Panc1 (cell line): ENCODE data around the gene NCBP1. TPM values are rescaled to one million over a fixed set of nuclear protein-coding genes. Genes with fewer than 3 reads are reported as not detected.

Experiments
- ATAC-seq: fragments of 200-7000 bp; cut with Tn5 transposase; 2 replicates; pipeline ENCODE4 v1.9.1; 2020; ENCODE audit warnings: mild to moderate bottlenecking, moderate library complexity
- BruUV-seq: library from RNA; stranded (reverse); fragments of 400-500 nt; replicated peaks from 2 replicates; lab custom pipeline; 2021; lab: Mats Ljungman, UMichigan
- CTCF ChIA-PET: fragments of 300-600 bp; sonication (Branson Sonifier 250); formaldehyde crosslinking; loops from one replicate; lab custom pipeline; 2022; ENCODE audit warnings: antibody characterized with exemption; lab: Charles Lee
- POLR2A ChIA-PET: fragments of 300-600 bp; sonication (Branson Sonifier 250); formaldehyde crosslinking; loops from one replicate; lab custom pipeline; 2022; ENCODE audit warnings: antibody characterized with exemption; lab: Charles Lee
- DNase-seq: peaks from one replicate; pipeline ENCODE4 v3.0.0-alpha.2; 2010; ENCODE audit warnings: low read depth, low spot score
- H3K27ac ChIP-seq: 2 replicates; pipeline ENCODE4 v1.5.1; 2011; ENCODE audit warnings: mild to moderate bottlenecking, low read length, inconsistent platforms
- H3K27me3 ChIP-seq: fragments of 200-500 bp; sonication (Bioruptor generic); 2 replicates; pipeline ENCODE4 v1.6.0; 2014; ENCODE audit warnings: low read length, inconsistent platforms; ENCODE audit not compliant: control insufficient read depth, insufficient read depth
- H3K36me3 ChIP-seq: fragments of 200-500 bp; sonication (Bioruptor generic); 2 replicates; pipeline ENCODE4 v1.5.1; 2014; ENCODE audit warnings: inconsistent platforms, mild to moderate bottlenecking, low read length, moderate library complexity; ENCODE audit not compliant: control insufficient read depth, insufficient read depth
- H3K4me1 ChIP-seq: 2 replicates; pipeline ENCODE4 v1.5.1; 2011; ENCODE audit warnings: inconsistent platforms, mild to moderate bottlenecking, low read length, moderate library complexity; ENCODE audit not compliant: control insufficient read depth, insufficient read depth
- H3K4me3 ChIP-seq, 2 experiments: 2 replicates each; pipeline ENCODE4 v1.5.1; 2011 to 2012; ENCODE audit warnings: low read depth in 2 of 2, low read length in 2 of 2, mild to moderate bottlenecking in 2 of 2, inconsistent platforms in 1 of 2, moderate library complexity in 1 of 2
- H3K9me3 ChIP-seq: fragments of 200-500 bp; sonication (Bioruptor generic); 2 replicates; pipeline ENCODE4 v1.5.1; 2014; ENCODE audit warnings: low read depth, mild to moderate bottlenecking, inconsistent platforms, low read length, moderate library complexity; ENCODE audit not compliant: control insufficient read depth, insufficient read depth
- POLR2AphosphoS5 ChIP-seq: IDR thresholded peaks from 2 replicates; pipeline ENCODE4 v1.6.1; 2012; ENCODE audit warnings: mild to moderate bottlenecking, low read depth, low read length, moderate library complexity
- REST ChIP-seq, 2 experiments: IDR thresholded peaks; 2 replicates each; pipeline ENCODE4 v1.6.1; 2011 to 2012; ENCODE audit warnings: low read depth in 2 of 2, control low read depth in 1 of 2, low read length in 1 of 2, mild to moderate bottlenecking in 1 of 2, moderate library complexity in 1 of 2; ENCODE audit not compliant: insufficient read depth in 1 of 2
- SIN3A ChIP-seq: IDR thresholded peaks from 2 replicates; pipeline ENCODE4 v1.6.1; 2012; ENCODE audit warnings: low read depth, mild to moderate bottlenecking, low read length, moderate library complexity, borderline replicate concordance; ENCODE audit not compliant: insufficient read depth
- TCF7L2 ChIP-seq: IDR thresholded peaks from 2 replicates; pipeline ENCODE4 v1.6.1; 2011; ENCODE audit warnings: mild to moderate bottlenecking, low read depth, low read length, inconsistent platforms
- in situ Hi-C: cut with HindIII; loops from 2 replicates; pipeline ENCODE4 v1.10.0; 2016; ENCODE audit warnings: low sequenced_read_pairs, low pct_unique_long_range_greater_than_20kb
- intact Hi-C: fragments of 100-400 bp; cut with micrococcal nuclease; formaldehyde crosslinking; loops from one replicate; pipeline ENCODE4 v1.10.0; 2022; ENCODE audit not compliant: unreplicated experiment
- total RNA-seq: library from RNA; stranded (reverse); gene quantifications from one replicate; pipeline ENCODE4 v1.2.1, GENCODE V29; 2021; ENCODE audit not compliant: unreplicated experiment
- TF ChIP-seq, protein P1 (sequence below): fragments of 450-650 bp; IDR thresholded peaks from 2 replicates; pipeline ENCODE4 v1.5.1; 2017; ENCODE audit warnings: mild to moderate bottlenecking

Gene NCBP1
- total RNA-seq, 1 experiment from 2014 or later = 30.1 TPM

DNA sequence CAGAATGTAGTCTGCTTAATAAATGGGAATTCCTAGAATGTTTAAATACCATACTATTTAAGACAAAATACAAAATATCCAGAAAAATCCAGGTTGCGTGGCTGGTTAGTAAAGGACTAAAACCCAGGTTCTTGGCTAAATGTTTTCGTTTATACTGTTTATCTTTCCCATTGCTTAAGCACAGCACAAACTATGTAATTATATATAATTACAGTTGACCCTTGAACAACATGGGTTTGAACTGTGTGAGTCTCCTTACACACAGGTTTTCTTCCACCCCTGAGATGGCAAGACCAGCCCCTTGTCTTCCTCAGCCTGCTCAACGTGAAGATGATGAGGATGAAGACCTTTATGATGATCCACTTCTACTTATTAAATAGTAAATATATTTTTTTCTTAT is 38.8 kb downstream of the NCBP1 start:
- TF ChIP-seq POLR2AphosphoS5 = no peak
- no peak for TF ChIP-seq TCF7L2
- no peak for TF ChIP-seq REST (IDR thresholded peaks at IDR 0.05; ENCODE audit: insufficient read depth in 1 of 2, low read depth in 2 of 2, low read length in 1 of 2)
- TF ChIP-seq, protein P1, sequence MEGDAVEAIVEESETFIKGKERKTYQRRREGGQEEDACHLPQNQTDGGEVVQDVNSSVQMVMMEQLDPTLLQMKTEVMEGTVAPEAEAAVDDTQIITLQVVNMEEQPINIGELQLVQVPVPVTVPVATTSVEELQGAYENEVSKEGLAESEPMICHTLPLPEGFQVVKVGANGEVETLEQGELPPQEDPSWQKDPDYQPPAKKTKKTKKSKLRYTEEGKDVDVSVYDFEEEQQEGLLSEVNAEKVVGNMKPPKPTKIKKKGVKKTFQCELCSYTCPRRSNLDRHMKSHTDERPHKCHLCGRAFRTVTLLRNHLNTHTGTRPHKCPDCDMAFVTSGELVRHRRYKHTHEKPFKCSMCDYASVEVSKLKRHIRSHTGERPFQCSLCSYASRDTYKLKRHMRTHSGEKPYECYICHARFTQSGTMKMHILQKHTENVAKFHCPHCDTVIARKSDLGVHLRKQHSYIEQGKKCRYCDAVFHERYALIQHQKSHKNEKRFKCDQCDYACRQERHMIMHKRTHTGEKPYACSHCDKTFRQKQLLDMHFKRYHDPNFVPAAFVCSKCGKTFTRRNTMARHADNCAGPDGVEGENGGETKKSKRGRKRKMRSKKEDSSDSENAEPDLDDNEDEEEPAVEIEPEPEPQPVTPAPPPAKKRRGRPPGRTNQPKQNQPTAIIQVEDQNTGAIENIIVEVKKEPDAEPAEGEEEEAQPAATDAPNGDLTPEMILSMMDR = no peak
- TF ChIP-seq SIN3A = no peak
- intact Hi-C loops = no loop called here
- no peak for DNase-seq
- no TSS peak for BruUV-seq
- no peaks in the 10 kb centered on the region for H3K27me3 ChIP-seq
- no peaks in the 10 kb centered on the region for H3K4me1 ChIP-seq
- peaks cover 35% of the 10 kb centered on the region for H3K36me3 ChIP-seq
- no peak overlapping the region for H3K27ac ChIP-seq
- ATAC-seq = no peak
- H3K9me3 ChIP-seq = no peaks in the 10 kb centered on the region
- CTCF ChIA-PET = no interaction called here
- H3K4me3 ChIP-seq = no peak overlapping the region
- POLR2A ChIA-PET = no interaction called here
- in situ Hi-C loops = no loop called here

DNA sequence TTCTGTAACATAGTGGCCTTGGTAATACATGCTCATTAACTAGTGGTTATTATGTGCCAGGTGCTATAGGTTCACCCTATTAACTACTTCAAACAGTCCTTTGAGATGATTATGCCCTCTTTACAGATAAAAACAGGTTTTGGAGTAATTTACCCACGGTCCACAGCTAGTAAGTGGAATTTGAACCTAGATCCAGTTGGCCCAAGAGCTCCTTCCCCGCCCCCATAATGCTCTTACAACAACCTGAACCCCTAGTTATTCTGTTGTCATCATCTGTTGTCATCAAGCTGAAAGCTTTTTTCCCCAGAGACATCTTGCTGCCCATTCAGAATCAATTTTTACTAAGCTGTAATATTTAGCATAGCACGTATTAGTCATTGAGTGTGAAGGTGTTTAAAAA is 40.3 kb downstream of the NCBP1 start:
- ATAC-seq = no peak
- no peaks in the 10 kb centered on the region for H3K27me3 ChIP-seq
- H3K27ac ChIP-seq = no peak overlapping the region
- H3K4me1 ChIP-seq = no peaks in the 10 kb centered on the region
- CTCF ChIA-PET = no interaction called here
- in situ Hi-C loops = no loop called here
- peaks cover 31% of the 10 kb centered on the region for H3K36me3 ChIP-seq
- H3K4me3 ChIP-seq = no peak overlapping the region
- intact Hi-C loops = no loop called here
- no peak for TF ChIP-seq POLR2AphosphoS5
- TF ChIP-seq SIN3A = no peak
- TF ChIP-seq REST (IDR thresholded peaks at IDR 0.05; ENCODE audit: insufficient read depth in 1 of 2, low read depth in 2 of 2, low read length in 1 of 2) = no peak
- no peak for TF ChIP-seq TCF7L2
- TF ChIP-seq, protein P1 = no peak
- no peak for DNase-seq
- POLR2A ChIA-PET = no interaction called here
- BruUV-seq = no TSS peak
- H3K9me3 ChIP-seq = no peaks in the 10 kb centered on the region
